ENCODE results near the gene SPG7.

DNA sequence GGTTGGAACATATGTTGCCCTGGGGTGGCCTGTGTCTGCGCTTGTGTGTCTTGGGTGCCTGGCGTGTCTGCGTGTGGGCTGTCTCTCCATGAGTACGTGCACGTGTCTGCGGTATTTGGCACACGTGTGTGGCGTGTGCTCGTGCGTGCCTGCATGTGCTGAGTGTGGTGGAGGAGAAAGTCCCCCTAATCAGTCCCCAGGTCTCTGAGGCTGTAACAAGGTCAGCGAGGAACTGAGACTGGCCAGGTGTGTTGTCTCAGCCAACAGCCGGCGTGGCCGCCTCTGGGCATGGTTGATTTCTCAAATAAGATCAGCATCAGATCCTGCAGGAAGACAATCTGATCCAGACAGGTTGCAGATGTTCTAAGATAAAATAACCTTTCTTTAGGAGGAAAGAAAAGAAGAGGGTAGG, 63.9 kb downstream of the SPG7 start:
- TF ChIP-seq, protein P1, sequence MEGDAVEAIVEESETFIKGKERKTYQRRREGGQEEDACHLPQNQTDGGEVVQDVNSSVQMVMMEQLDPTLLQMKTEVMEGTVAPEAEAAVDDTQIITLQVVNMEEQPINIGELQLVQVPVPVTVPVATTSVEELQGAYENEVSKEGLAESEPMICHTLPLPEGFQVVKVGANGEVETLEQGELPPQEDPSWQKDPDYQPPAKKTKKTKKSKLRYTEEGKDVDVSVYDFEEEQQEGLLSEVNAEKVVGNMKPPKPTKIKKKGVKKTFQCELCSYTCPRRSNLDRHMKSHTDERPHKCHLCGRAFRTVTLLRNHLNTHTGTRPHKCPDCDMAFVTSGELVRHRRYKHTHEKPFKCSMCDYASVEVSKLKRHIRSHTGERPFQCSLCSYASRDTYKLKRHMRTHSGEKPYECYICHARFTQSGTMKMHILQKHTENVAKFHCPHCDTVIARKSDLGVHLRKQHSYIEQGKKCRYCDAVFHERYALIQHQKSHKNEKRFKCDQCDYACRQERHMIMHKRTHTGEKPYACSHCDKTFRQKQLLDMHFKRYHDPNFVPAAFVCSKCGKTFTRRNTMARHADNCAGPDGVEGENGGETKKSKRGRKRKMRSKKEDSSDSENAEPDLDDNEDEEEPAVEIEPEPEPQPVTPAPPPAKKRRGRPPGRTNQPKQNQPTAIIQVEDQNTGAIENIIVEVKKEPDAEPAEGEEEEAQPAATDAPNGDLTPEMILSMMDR (IDR thresholded peaks at IDR 0.05), result no peak
- no peak for TF ChIP-seq POLR2A (IDR thresholded peaks at IDR 0.05)

Measured in right lobe of liver (tissue), 4 donors.